NCI-H2196 treated with DMSO at 0.1 percent for 48 hours (cell line): ENCODE measurements around the gene NLGN4X.
"Not testable (repeated sequence)": the region's sequence is repeated elsewhere in the genome, so short reads cannot be mapped to it uniquely, and the experiment has no call there.

Experiments used
- DNase-seq: peaks from one replicate; lab custom pipeline; 2025; ENCODE audit not compliant: unreplicated experiment; lab: John Stamatoyannopoulos, UW

The NLGN4X gene

GRCh38 chrX:6015423-6015822 is 213.2 kb downstream of the NLGN4X start:
- no peak for DNase-seq

- DNase-seq: no peak
These were observed 216.3 kb downstream of the NLGN4X start for GRCh38 chrX:6012357-6012756.

GRCh38 chrX:6005856-6006255 is 222.8 kb downstream of the NLGN4X start:
- DNase-seq: no peak

GRCh38 chrX:6004529-6004928 is 224.1 kb downstream of the NLGN4X start:
- DNase-seq: no peak

DNA sequence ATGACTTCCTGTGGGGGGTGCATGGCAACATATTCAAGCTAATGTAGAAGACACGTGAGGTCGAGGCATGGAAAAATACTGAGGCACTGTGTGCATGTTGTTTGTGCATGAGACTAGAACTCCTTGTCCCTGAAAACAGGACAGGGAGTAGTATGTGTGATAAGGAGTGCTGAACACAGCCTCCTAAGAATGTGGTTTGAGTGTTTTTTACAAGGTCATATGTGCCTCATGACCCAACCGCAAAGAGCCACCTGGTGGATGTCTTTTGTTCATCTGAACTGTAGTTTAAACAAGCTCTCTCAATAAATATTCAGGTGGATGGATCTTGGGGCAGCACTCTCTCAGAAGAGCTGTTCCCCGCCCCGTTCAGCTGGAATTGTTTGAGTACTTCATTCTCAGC is 226.6 kb downstream of the NLGN4X start:
- DNase-seq: no peak

- no peak for DNase-seq
These were observed 229.8 kb downstream of the NLGN4X start for GRCh38 chrX:5998901-5999300.

GRCh38 chrX:5998456-5998855 is 230.2 kb downstream of the NLGN4X start:
- DNase-seq: no peak

GRCh38 chrX:5991393-5991792 is 237.3 kb downstream of the NLGN4X start:
- DNase-seq: no peak

DNA sequence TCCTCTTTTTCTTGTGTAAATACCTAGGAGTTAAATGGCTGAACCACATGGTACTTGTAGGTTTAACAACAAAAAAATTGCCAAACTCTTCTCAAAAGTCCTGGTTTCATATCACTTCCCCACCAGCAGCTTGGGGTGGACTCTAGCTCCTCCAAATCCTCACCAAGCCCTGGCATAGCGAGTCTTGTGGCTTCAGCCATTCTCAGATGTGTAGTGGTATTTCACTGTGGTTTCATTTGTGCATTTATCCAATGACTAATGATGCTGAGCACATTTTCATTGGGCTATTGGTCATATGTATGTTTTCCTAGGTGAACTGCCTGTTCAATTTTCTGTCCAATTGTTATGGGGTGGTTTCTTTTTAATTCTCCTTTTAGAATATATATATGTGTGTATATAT is 249.3 kb downstream of the NLGN4X start:
- DNase-seq: no peak

DNA sequence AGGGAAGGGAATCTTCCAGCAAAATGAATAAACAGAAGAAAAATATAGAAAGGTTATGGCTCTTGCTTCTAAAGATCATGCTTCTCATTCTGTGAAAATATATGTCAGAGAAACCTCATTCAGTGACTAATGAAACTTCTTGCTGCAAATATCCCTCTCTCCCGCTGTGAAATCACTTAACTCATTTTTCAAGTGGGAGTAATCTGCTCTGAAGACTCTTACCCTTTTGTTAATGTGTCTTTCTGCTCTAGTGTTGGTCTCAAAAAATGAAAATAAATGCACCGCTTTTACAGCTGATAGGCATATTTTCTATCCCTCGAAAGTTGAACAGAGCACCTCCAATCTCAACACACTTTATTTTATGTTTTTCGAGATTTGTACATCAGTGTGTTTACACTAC is 252.3 kb downstream of the NLGN4X start:
- no peak for DNase-seq

DNA sequence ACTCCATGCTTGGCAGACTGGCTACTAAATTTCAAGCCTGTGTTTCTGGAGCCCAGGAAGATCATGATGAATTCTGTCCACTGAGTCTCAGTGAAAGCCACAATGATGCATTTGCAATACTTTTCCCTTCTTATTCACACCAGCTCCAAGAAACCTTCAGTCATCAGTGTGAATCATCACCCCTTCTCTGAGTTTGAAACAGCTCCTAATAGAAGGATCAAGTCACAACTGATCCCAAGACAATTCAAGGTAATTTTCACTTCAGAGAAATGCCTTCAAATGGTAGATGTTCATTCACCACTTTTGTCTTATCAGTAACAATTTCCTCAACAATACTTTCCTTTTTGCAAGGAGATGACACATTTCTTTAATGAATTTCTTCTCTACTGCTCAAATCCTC is 257.4 kb downstream of the NLGN4X start:
- DNase-seq: no peak

DNA sequence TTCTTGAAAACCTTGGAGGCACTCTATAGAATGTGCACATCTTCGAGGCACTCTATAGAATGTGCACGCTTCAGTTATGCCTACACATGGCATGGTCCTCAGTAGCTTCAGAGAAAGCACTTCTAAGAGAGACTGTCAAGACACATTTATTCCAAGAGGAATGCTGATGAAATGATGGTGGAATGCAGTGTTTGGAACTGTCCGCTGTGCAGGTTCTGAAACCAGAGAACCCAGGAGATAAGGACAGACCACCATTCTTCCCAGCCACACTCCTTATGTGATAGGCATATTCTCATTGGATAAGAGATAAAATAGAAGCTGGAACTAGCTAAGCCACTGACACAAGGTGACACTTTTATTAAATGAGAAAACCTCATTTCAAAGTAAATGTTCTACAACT is 263.3 kb downstream of the NLGN4X start:
- DNase-seq: no peak

GRCh38 chrX:5959286-5959685 is 269.4 kb downstream of the NLGN4X start:
- DNase-seq: no peak

DNA sequence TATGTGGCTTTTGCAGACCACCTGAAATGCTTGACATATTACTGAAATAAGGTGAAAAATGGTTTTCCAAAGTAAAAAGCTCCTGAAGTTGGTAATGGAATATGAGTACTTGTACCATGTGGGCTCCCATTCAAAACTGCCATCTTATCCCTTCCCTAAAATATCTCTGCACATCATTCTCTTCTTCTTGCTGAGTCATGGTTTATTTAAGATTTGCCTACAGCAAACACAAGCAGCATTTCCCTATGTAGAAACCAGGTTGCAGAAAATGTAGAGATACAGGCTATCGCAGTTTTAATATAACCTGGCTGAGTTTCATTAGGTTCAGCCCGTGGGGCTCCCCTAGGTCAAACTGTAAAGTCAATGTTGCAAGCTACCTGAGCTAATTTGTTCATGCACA is 270.1 kb downstream of the NLGN4X start:
- no peak for DNase-seq

GRCh38 chrX:5957506-5957905 is 271.2 kb downstream of the NLGN4X start:
- no peak for DNase-seq

- DNase-seq: no peak
These were observed 292.2 kb downstream of the NLGN4X start for GRCh38 chrX:5936438-5936837.

DNA sequence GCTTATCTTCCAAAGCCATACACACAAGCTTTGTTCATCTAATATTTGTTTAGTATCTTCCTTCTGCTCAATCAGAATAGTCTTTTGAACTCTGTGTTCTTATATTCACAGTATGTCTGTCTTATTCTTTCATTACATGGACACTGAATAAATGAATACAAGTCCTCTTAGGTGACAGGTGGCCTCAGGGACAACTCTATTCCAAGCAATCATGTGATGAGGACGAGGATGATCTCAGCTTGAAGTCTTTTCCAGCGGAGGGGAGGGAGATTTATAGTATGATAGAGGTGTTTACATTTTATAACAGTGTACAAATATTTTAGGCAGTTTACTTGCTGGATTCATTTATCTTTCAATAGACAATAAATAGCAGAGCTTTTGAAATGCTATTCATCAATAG is 300.4 kb downstream of the NLGN4X start:
- no peak for DNase-seq

DNA sequence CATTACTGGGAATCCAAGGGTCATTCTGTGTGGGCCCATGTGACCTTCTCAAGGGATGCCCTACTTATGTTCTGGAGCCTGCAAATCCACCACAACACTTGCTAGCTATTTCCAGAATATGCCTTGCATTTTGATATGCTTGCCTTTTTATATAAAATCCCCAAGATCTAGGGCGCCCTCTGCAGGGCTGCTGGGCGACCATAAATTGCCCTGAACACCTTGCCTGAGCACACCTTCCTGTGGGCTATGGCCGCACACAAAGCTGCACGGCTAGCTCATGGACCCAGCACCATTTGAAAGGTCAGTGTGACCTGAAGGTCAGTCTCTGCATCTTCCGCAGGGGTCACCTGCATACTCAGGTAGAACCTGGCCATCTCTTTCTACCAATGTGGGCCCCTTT is 311.7 kb downstream of the NLGN4X start:
- no peak for DNase-seq

DNA sequence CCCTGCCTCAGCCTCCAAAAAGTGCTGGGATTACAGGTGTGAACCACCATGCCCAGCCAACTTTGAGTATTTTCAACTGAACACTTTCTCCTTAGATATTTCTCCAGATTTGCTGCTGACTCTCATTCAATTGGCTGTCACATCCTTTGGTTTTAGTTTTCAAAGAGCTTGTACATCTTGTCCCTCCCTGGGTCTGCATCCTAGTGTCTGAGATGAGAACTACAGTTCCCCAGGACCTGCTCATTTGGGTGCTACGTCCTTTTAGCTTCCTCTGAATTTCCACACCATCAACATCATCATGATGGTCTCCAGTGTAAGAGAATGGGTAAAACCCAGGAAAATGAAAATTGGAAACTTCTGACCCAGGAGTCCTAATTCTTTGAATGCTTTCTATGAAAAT is 312.9 kb downstream of the NLGN4X start:
- no peak for DNase-seq

- no peak for DNase-seq
These were observed 321.5 kb downstream of the NLGN4X start for GRCh38 chrX:5907207-5907606.

- not testable (repeated sequence) for DNase-seq
These were observed 325.0 kb downstream of the NLGN4X start for GRCh38 chrX:5903586-5904190.

DNA sequence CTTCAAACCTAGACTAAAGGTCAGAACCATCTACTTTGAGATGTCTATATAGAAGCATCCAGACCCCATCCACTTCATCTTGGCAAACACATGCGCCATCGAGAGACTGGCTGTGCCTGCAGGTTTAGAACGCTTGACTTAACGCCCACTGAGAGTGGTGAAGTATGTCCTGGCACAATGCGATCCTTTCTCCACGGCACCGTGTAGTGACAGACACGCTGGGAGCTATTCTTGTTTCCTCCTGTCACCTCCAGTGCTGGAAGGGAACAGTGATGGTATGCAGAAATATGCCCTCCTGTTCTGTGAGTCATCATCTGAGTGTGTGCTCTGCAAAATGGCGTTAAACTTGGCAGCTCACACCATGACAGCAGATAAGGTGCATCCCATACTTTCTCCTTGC is 330.2 kb downstream of the NLGN4X start:
- no peak for DNase-seq

DNA sequence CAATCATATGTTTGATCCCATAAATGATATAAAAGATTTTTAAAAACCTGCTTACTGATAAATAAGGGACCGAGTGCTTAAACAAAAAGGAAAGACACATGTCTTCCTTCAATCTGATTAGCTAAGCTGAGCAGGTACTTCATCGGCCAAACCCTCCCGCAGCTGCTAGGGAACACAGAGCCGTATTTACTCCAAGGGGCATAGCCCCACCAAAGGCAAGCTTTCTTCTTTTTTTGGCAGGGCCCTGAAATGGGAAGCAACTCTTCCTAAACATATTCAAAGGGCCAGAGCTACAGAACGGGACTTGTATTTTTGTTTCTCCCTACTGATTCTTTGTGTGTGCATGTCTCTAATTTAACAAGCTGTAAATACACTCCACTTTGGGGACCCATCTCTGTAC is 337.3 kb downstream of the NLGN4X start:
- no peak for DNase-seq
